NCI-H2227 (cell line): Measurements from ENCODE around the gene ESPN.

Experiments
- DNase-seq: peaks from one replicate; lab custom pipeline; 2025; ENCODE audit not compliant: unreplicated experiment; lab: John Stamatoyannopoulos, UW

ESPN gene

GRCh38 chr1:6463120-6463412 is 38.5 kb downstream of the ESPN start:
- no peak for DNase-seq

- DNase-seq: no peak
These were observed 39.9 kb downstream of the ESPN start for GRCh38 chr1:6464514-6464836.

- DNase-seq: no peak
These were observed 40.3 kb downstream of the ESPN start for GRCh38 chr1:6464915-6465314.

GRCh38 chr1:6465461-6466005 is 41.0 kb downstream of the ESPN start:
- DNase-seq: no peak

- DNase-seq: no peak
These were observed 41.4 kb downstream of the ESPN start, which contains the start of gene TNFRSF25 for GRCh38 chr1:6466023-6466422. TSS of gene TNFRSF25 (minus strand) at chr1:6466173. CDS start at chr1:6466107, 66 bp downstream.

GRCh38 chr1:6466751-6467150 is 42.2 kb downstream of the ESPN start:
- DNase-seq: no peak

- DNase-seq: no peak
These were observed 42.6 kb downstream of the ESPN start for GRCh38 chr1:6467224-6467623.

GRCh38 chr1:6467744-6468688 is 43.4 kb downstream of the ESPN start:
- no peak for DNase-seq

GRCh38 chr1:6468729-6469461 is 44.3 kb downstream of the ESPN start:
- DNase-seq: no peak

- no peak for DNase-seq
These were observed 45.8 kb downstream of the ESPN start for GRCh38 chr1:6470132-6471085.

GRCh38 chr1:6471086-6471969 is 46.8 kb downstream of the ESPN start:
- DNase-seq: no peak

GRCh38 chr1:6471970-6472368 is 47.4 kb downstream of the ESPN start:
- no peak for DNase-seq

- no peak for DNase-seq
These were observed 47.8 kb downstream of the ESPN start for GRCh38 chr1:6472391-6472790.

GRCh38 chr1:6473156-6473555 is 48.6 kb downstream of the ESPN start:
- DNase-seq: no peak

- DNase-seq: no peak
These were observed 49.6 kb downstream of the ESPN start for GRCh38 chr1:6473974-6474814.

GRCh38 chr1:6474815-6475282 is 50.3 kb downstream of the ESPN start:
- DNase-seq: no peak

GRCh38 chr1:6475381-6476133 is 51.0 kb downstream of the ESPN start:
- peak; percentile 58 for DNase-seq

- no peak for DNase-seq
These were observed 51.9 kb downstream of the ESPN start for GRCh38 chr1:6476483-6476882.
